HG02973 (cell line): ENCODE data around the gene MUCL1.

Experiments
- ATAC-seq: cut with Tn5 transposase; IDR thresholded peaks from one replicate; pipeline ENCODE4 v1.9.1; 2021; ENCODE audit warnings: moderate library complexity; ENCODE audit not compliant: unreplicated experiment

MUCL1 gene

GRCh38 chr12:54891717-54892478 lies 37.6 kb downstream of the MUCL1 start:
- ATAC-seq, result no peak
